RPMI8226 (cell line): Measurements from ENCODE around the gene AQP1.
A peak's percentile ranks its signal among the peaks of the same experiment; 100 is the strongest.

ENCODE experiments used
- DNase-seq: peaks from one replicate; pipeline ENCODE4 v3.0.0-alpha.2; 2015

AQP1 gene

DNA sequence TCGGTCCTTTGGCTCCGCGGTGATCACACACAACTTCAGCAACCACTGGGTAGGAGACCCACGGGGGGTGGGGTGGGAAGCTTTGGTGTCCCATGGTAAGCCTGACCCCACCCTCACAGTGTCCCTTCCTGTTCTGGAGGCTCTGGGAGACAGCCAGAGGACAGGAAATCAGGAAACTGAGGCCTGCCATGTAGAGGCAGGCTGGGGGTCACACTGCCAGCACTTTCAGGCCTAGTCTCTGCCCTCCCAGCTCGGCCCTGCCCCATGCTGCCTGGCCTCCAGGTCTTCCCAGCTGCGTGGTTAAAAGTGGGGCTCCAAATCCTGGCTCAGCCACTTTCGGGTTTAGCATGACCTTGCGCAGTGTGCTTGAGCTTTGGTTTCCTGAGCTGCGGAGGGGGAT, 10.9 kb downstream of the AQP1 start:
- no peak for DNase-seq

DNA sequence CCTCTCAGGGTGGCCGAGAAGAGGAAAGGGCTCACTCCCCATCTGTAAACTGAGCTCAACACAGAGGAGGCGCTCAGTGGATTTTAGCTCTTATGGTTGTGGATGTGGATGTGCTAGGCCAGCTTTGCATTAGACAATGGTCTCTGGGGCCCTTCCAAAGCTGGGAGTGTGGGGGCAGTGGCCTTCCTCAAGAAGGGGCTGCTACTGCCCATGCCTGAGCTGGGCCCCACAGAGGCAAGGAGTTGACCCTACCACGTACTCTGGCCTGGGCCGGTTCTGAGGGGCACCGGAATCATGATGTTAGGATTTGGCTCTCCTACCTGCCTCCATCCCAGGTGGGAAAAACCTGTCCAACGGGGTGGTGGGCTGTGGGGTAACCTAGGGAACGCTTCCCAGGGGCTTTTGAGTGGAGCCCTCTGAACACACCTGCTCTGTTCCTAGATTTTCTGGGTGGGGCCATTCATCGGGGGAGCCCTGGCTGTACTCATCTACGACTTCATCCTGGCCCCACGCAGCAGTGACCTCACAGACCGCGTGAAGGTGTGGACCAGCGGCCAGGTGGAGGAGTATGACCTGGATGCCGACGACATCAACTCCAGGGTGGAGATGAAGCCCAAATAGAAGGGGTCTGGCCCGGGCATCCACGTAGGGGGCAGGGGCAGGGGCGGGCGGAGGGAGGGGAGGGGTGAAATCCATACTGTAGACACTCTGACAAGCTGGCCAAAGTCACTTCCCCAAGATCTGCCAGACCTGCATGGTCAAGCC, 11.5 kb downstream of the AQP1 start:
- no peak for DNase-seq

DNA sequence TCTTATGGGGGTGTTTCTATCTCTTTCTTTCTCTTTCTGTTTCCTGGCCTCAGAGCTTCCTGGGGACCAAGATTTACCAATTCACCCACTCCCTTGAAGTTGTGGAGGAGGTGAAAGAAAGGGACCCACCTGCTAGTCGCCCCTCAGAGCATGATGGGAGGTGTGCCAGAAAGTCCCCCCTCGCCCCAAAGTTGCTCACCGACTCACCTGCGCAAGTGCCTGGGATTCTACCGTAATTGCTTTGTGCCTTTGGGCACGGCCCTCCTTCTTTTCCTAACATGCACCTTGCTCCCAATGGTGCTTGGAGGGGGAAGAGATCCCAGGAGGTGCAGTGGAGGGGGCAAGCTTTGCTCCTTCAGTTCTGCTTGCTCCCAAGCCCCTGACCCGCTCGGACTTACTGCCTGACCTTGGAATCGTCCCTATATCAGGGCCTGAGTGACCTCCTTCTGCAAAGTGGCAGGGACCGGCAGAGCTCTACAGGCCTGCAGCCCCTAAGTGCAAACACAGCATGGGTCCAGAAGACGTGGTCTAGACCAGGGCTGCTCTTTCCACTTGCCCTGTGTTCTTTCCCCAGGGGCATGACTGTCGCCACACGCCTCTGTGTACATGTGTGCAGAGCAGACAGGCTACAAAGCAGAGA, 12.2 kb downstream of the AQP1 start:
- no peak for DNase-seq

DNA sequence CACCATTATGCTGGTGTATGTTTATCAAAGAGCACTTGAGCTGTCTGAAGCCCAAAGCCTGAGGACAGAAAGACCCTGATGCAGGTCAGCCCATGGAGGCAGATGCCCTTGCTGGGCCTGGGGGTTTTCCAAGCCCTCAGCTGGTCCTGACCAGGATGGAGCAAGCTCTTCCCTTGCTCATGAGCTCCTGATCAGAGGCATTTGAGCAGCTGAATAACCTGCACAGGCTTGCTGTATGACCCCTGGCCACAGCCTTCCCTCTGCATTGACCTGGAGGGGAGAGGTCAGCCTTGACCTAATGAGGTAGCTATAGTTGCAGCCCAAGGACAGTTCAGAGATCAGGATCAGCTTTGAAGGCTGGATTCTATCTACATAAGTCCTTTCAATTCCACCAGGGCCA, 13.0 kb downstream of the AQP1 start:
- no peak for DNase-seq

DNA sequence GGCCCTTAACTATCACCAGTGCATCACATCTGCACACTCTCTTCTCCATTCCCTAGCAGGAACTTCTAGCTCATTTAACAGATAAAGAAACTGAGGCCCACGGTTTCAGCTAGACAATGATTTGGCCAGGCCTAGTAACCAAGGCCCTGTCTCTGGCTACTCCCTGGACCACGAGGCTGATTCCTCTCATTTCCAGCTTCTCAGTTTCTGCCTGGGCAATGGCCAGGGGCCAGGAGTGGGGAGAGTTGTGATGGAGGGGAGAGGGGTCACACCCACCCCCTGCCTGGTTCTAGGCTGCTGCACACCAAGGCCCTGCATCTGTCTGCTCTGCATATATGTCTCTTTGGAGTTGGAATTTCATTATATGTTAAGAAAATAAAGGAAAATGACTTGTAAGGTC, 13.5 kb downstream of the AQP1 start:
- no peak for DNase-seq

DNA sequence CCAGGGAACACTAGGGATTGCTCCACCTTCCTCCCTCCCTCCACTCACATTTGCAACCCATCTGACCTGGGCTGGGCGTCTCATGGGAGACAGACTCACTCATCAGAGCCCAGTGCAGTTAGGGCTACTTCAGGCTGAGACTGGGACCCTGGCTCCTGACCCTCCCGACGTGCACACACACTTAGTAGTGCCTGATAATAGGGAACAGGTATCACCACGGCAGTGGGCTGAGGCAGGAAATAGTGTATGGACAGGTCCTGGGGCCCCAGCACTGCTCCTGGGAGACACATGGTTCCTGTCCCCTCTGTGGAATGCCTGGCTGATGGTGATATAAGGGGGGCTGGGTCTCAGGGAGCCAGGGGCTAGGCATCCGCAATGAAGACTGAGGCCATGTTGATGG, 14.3 kb downstream of the AQP1 start:
- no peak for DNase-seq

DNA sequence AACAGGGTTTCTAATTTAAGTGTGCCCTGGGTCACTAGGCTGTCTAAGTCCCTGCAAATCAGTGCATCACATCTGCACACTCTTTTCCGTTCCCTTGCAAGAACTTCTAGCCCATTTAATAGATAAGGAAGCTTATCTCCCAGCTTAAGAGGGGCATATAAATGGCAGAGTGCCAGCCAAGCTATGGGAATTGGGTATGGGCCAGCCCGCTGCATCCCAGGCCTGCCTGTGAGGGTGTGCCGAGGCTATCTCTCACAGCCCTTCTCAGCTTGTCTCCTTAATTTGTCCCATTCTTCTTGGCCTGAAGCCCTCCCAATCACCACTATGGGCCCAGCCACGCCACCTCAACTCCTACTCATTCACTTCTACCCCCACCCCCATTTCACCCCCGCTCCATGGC, 14.7 kb downstream of the AQP1 start:
- DNase-seq, result no peak

DNA sequence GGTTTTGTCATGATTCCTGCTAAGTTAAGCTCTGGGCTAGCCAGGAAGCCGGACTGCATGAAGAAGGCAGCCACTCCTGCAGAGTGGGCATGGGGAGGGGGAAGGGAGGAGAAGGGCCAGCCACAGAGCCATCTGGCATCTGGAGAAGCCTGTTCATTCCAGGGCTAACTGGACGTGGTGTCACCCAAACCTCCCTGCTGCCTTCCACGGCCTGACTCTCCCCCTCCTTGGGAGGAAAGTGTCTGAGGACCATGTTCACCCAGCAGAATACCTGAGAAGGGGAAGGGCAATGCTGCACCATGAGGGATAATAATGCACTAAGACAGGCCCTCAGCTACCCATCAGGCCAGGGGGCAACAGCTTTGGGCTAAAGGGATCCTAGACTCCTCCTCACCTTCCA, 15.4 kb downstream of the AQP1 start:
- no peak for DNase-seq

DNA sequence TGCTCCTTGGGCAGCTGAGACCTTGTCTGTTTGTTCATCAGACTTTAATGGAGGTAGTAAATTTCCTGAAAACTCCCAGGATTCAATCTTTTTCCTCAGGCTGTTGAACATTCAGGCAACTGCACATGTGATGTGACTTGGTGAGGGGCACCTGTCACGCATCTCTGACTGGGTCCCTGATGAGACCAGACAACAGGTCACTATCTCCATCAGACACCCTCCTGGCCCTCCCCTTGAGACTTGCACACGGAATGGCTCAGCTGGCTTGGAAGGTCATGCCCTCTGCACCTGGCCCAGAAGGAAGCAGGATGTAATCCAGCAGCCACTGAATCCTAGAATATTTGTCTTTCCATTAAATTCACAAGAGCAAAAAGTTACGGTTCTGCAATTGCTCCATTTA, 15.9 kb downstream of the AQP1 start:
- DNase-seq, result no peak

DNA sequence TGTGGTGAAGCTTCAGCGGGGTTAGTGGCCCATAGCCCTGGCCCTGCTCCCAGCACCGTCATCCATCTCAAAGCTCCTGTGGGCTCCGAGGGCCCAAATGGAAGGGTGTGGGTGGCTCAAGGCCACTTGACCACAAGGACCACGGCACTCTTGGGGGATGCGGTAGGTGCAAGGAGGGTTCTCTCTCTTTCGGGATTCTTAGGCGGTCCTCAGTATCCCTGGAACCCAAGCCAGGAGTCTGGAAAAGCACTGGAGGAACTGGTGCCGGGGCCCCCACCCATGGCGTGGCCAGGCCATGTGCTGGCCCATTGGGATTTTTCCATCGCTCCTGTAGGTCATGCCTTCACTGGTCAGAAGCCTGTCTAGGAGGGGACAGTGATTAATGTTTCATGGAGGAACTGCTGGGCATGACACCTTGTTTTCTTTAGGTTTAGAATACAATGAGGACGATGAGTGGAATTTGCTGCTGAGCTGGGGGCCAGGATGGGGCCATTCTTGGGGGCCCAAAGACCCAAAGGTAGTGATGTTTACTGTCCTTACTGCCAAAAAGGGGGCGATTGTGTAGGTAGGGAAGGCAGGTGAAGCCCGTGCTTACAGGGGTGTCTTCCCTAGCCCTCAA, 16.7 kb downstream of the AQP1 start:
- no peak for DNase-seq

DNA sequence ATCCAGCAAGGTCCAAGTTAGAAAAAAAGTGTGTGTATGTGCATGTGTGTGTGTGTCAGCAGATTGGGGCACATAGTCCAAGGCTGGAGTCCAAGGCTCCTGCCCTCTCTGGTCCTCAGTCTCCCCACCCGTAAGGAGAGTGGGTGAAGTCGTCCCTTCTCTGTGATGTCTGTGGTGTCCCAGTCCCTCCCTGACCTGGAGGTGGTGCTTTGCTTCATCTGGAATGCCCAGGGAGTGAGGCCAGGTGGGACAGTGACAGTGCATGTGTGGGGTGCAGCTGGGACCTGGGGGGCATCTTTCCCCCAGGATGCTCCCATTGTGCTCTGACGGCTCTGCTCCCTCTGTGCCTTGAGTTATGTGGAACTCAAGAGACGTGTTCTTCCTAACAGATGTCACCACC, 18.0 kb downstream of the AQP1 start:
- no peak for DNase-seq

DNA sequence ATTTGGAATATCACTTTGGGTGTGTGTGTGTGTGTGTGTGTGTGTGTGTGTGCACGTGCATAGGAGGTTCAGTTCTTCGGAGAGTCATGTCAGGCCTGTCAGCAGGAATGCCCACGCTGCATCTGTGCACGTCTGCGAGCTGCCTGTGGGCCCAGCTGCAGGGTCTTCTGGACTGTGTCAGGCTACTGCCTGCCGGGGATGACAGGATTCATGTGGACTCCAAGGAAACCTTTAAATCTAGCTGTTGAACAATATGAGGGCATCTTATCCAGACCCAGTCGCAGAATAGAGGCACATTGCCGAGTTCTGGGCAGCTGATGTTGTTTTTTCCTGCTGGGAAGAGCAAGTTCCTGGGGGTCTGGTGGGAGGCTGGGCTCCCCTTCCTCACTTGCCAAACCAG, 19.0 kb downstream of the AQP1 start:
- no peak for DNase-seq

DNA sequence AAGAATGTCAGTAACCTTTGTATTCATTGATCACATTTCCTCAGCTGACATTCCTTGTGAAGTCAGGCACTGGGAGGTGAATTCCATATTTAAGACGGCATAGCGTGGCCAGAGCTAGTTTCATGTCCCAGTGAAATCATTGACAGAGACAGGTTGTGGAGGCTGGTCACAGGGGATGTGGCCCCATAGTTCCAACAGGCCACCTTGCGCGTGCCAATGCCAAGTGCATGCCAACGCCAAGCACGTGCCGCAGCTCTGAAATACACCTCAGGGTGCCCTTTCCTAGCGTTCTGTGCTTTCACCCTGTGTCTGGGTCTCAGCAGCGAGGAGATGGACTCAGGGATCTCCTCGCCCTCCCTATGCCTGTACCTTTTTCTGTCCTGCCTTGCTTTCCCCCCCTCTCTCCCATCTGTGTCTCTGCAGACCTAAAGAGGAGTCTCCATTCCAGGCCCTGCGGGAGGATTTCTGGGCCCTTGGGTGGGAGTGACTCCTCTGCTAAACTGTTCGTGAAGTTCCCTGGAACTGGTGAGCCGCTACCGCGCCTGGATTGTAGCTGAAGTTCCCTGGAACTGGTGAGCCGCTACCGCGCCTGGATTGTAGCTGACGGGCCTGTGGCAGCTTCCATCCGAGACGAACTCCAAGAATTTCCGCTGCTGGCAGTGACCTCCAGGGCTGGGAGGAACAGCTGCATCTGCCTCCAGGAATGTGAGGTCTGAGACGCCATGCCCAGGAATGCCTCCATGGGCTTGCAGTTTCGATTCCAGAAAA, 19.7 kb downstream of the AQP1 start:
- no peak for DNase-seq

DNA sequence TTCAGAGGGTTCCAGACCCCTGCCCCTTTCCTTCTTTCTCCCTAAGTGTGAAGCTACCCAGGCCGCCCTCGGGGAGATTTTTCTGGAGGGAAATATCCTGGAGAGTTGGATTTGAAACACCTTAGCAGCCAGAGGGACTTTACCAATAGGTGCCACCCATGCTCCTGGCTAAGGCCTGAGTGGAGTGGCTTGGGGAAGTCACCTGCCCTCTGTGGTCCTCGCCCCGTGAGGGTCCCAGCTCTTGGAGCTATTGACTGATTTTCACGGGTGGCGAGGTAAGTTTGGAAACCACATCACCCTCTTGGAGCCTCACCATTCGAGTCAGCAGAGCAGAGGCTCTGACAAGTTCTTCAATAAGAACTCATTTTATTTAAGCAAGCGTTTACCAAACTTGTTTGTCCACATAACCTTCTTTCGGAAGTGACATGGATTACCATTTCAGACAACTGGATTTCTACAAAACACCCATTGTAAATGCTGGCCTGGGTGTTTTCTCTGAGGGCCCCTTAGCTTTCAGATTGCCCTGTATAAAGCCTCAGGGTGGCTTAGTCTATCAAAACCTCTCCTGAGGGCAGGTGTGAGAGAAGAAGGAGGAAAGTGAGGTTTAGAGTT, 20.4 kb downstream of the AQP1 start:
- DNase-seq, result no peak

DNA sequence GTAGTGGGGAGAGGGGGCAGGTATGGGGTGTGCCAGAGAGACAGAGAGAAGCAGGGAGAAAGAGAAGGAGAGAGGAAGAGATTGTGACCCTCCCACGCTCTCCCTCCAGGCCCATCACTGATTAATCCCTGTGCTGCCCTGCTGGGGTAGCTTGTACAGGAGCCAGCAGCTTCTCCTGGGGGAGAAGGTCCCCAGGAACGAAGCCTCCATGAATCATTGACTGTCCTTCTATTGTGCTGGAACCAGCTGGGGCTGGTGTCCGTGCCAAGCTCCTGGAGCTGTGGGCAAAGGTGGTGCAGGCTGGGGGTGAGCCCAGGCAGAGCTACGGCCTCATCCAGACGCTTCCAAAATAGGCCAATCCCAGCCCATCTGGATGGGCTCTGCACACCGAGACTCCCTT, 20.9 kb downstream of the AQP1 start:
- no peak for DNase-seq

DNA sequence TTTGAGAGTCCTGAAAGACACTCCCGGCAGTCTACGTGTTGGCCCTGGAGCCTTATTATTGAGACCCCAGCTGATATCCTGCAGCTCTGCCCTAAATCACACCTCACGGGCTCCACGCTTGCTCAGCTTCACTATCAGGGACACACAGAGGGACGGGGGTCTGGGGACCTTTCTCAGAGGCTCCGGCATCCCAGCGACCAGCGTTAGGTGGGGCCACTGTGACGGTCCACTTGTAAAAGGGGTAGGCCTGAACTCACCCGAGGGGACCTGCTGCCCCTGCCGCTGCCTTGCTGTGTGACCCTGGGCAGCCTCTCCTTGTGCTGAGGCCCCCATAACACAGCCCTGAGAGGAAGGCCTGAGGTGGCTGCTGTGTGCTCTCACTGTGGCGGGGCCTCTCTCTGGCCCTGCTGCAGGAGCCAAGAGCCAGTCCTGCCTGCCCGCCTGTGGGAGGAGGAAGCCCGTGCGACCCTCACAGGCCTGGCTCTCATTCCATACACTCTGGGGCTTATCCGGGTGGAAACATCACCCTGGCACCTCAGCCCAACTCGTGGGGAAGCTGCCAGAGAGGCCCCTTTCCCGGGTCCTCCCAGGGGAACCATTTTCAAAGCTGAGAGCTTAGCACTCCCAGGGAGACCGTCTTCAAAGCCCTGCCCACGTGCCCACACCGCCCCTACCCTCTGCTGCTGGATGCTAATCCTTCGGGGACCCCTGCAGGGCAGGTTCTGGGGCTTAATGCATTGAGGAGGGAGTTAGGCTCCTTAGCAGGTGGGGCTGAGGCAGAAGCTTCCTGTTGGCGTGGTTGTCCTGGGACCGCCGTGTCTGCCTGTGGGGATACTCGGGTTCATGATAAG, 21.7 kb downstream of the AQP1 start:
- DNase-seq, result no peak

DNA sequence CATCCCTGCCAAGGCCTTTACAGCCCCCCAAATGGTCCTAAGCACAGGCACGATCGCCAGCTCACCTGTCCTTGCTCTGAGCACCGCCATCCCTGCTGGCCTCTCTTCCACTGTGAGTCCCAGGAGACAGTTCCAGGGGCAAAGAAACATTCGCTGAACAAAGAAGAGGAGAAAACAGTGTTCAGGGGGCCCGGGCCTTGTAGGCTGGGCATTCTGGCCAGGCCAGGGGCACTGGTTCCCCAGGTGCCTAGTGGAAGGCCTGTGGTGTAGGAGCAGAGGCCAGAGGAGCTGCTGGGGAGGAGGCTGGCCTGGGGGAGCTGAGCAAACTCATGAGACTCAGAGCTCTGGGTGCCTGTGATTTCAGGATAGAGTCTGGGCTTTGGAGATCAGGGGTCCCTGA, 22.6 kb downstream of the AQP1 start:
- no peak for DNase-seq

DNA sequence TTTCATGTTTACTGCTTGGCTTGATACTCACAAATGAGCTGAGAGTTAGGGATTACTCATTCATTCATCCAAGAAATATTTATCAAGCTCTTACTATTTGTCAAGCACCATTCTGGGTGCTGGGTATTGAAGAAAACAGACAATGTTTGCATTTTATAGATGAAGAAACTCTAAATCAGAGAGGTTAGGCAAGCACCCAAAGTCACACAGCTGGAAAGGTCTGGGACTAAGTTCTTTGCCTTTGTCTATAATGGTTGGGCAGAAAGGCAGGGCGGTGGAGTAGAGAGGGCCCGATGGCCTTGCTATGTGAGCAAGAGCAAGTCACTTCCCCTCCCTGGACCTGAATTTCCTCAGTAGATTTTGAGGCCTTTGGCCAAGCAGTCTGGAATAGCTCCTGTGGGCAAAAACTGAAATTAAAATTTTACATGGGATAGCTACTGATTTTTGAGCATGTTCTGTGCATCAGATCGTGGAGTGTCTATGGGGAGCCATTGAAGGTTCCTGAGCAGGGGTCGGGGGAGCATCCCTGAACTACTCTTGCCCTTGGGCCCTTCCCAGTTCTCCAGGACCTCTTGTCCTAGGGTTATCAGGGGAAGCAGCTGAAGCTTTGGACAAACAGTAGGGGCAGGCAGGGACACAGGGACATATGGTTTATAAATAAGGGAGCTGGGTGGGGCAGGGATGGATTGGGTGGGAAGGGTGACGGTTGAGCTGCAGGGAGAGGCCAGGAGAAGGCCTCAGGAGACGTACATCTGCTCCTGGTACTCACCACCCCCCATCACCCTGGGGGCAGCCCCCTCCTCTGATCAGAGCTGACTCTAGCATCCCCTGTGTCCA, 23.3 kb downstream of the AQP1 start:
- DNase-seq, result no peak

DNA sequence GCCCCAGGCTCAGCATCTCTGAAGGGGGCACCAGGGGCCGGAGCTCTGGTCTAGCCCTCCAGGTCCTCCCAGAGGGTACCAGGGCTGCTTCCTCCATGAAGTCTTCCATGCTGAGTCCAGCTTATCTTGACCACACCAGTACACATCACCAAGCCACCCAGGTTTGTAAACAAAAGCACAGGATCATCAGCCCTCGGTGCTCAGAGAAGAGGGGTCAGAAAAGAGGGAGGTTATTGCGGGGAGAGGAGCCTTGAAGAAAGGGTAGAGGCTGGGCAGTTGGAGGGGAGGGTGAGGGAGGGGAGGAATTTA, 23.9 kb downstream of the AQP1 start:
- no peak for DNase-seq

DNA sequence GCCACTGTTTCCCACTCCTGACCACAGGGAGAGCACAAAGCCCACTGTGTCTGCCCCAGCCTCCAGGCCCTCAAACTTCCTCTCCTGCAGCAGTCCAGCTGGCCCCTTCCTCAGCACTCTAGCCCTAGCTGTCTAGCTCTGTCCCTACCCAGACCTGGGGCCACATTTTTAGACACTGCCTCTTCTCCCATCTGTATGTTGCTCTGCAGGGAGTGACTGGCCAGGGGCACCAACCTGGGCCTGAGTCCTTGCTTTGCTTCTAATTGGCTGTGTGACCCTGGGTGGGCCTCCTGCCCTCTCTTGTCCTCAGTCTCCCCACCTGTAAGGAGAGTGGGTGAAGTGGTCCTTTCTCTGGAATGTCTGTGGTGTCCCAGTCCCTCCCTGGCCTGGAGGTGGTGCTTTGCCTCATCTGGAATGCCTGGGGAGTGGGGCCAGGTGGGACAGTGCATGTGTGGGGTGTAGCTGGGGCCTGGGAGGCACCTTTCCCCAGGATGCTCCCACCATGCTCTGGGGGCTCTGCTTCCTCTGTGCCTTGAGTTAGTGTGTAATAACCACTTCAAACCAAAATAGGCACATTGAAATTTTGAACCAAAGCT, 25.1 kb downstream of the AQP1 start:
- DNase-seq, result no peak

DNA sequence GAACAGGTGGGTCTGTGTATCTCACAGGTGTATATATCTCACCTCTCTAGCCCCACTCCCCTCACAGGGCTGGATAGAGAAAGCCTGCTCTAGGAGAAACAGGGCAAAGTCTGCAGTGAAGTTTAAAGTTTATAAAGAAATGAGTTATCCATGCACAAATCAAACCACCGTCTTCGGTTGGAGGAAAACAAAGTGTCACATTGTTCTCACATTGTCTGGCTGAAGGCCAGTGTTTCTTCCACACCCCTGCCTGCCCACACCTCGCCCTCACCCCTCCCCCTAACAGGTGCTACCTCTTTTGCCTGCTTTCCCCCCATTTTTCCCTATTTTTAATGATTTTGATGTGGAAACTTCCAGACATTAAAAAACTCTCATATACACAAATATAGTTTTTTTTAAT, 25.8 kb downstream of the AQP1 start:
- DNase-seq, result peak; percentile 23
